ACC112 (cell line): ENCODE results near the gene GPR155.

Experiments
- H2AFZ ChIP-seq: fragments of 200-600 bp; sonication (generic); one replicate; pipeline ENCODE4 v1.6.0; 2017; ENCODE audit warnings: antibody characterized with exemption, low read length; ENCODE audit not compliant: unreplicated experiment
- H3K27ac ChIP-seq: fragments of 200-600 bp; sonication (generic); 2 replicates; pipeline ENCODE4 v1.5.1; 2014; ENCODE audit warnings: low read depth, mild to moderate bottlenecking, antibody characterized with exemption, low read length, moderate library complexity
- H3K27me3 ChIP-seq: fragments of 200-600 bp; sonication (generic); 2 replicates; pipeline ENCODE4 v1.6.1; 2014; ENCODE audit warnings: mild to moderate bottlenecking, antibody characterized with exemption, low read length, moderate library complexity, mixed read lengths; ENCODE audit not compliant: insufficient read depth
- H3K36me3 ChIP-seq: fragments of 200-600 bp; sonication (generic); 2 replicates; pipeline ENCODE4 v1.6.1; 2016; ENCODE audit warnings: mild to moderate bottlenecking, antibody characterized with exemption, low read length, moderate library complexity, mixed read lengths; ENCODE audit not compliant: insufficient read depth
- H3K4me1 ChIP-seq: fragments of 200-600 bp; sonication (generic); one replicate; pipeline ENCODE4 v1.6.1; 2016; ENCODE audit warnings: low read length, mixed read lengths; ENCODE audit not compliant: insufficient read depth, unreplicated experiment, control insufficient read depth
- H3K4me3 ChIP-seq: fragments of 200-600 bp; sonication (generic); 2 replicates; pipeline ENCODE4 v1.5.1; 2014; ENCODE audit warnings: mild to moderate bottlenecking, low read depth, low read length
- H3K79me2 ChIP-seq: fragments of 200-600 bp; sonication (generic); one replicate; pipeline ENCODE4 v1.6.0; 2016; ENCODE audit warnings: low read length; ENCODE audit not compliant: control insufficient read depth, unreplicated experiment, insufficient read depth

GPR155 gene, protein sequence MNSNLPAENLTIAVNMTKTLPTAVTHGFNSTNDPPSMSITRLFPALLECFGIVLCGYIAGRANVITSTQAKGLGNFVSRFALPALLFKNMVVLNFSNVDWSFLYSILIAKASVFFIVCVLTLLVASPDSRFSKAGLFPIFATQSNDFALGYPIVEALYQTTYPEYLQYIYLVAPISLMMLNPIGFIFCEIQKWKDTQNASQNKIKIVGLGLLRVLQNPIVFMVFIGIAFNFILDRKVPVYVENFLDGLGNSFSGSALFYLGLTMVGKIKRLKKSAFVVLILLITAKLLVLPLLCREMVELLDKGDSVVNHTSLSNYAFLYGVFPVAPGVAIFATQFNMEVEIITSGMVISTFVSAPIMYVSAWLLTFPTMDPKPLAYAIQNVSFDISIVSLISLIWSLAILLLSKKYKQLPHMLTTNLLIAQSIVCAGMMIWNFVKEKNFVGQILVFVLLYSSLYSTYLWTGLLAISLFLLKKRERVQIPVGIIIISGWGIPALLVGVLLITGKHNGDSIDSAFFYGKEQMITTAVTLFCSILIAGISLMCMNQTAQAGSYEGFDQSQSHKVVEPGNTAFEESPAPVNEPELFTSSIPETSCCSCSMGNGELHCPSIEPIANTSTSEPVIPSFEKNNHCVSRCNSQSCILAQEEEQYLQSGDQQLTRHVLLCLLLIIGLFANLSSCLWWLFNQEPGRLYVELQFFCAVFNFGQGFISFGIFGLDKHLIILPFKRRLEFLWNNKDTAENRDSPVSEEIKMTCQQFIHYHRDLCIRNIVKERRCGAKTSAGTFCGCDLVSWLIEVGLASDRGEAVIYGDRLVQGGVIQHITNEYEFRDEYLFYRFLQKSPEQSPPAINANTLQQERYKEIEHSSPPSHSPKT

DNA sequence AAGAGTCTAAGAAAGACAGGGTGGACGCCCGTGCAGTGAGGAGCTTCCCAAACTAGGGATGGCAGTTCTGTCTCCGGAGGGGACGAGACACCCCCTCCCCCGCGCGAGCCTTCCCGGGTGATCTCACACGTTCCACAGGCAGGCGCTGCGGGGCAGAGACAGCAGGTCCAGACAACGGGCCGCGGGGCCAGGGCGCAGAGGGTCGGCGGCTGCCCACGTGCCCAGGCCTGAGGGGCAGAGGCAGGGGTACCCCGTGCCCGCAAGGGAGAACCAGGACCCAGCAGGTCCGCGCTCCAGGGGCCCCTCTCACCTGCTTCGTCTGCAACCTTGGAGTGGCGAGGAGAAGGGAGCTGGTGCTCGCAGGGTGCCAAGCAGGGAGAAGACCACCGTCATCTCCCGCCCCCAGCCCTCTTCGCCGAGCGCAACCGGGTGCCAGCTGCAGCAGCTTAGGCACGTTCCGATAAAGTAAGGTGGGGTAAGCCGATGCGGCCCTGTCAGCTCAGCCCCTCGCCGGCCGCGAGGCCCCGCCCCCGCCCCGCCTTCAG lies at the start of gene GPR155:
Gene GPR155 (minus strand): TSS at position 467 of the 545 bp plus-strand sequence. CDS start 5,073 bp downstream, outside the sequence.
- Histone ChIP-seq H3K27me3 (no peaks in the 10 kb centered on the region), H2AFZ (peak within 1 kb of the TSS; percentile 99), H3K4me3 (peak within 1 kb of the TSS; percentile 89), H3K79me2 (no peaks in the 10 kb centered on the region), H3K4me1 (no peaks in the 10 kb centered on the region), H3K27ac (peak within 1 kb of the TSS; percentile 64; the same call in 1 of the 2 replicates), H3K36me3 (no peaks in the 10 kb centered on the region)

DNA sequence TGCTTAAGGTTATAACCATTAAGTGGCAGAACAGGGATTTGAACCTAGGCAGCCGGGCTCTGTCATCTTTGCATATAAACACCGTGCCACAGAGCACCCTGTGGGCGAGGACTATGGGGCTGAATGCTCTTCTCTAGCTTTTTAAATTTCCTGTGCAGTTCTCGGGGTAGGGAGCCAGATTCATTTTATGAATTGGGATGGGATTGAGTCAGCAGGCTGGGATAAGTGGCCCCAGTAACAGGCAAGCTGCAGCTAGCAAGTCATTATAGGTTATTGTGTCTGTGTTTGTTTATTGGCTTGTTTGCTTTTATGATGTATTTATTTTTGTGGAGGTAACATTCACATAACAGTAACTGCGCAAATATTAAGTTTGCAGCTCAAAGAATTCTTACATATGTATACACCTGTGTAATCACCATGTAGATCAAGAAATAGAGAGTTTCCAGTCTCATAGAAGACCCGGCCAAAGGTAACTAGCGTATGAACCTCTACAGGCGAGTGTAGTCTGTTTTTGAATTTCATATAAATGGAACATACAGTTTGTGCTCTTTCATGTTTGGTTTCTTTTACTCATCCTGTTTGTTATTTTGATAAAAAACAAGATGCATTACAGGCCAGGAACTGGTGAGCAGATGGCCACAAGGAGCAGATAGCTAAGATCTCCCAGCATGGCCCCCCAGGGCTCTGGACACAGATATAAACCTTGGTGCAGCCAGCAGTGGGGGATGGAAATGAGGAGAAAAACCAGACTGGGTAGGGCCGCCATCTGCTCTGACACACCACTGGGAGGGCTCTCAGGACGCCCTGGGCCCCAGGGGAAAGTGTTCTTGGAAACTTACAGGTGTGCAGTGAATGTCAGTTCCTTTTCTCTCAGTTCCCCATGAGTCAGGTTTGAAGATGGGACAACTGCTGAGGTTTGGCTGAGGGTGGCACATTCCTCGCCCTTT lies 49.2 kb upstream of the GPR155 start:
- no peak overlapping the region for H3K4me3 ChIP-seq
- H3K36me3 ChIP-seq, result no peaks in the 10 kb centered on the region
- H3K79me2 ChIP-seq, result no peaks in the 10 kb centered on the region
- H3K27me3 ChIP-seq, result no peaks in the 10 kb centered on the region
- H3K4me1 ChIP-seq, result peaks cover 10% of the 10 kb centered on the region
- no peak overlapping the region for H3K27ac ChIP-seq
- no peak overlapping the region for H2AFZ ChIP-seq

DNA sequence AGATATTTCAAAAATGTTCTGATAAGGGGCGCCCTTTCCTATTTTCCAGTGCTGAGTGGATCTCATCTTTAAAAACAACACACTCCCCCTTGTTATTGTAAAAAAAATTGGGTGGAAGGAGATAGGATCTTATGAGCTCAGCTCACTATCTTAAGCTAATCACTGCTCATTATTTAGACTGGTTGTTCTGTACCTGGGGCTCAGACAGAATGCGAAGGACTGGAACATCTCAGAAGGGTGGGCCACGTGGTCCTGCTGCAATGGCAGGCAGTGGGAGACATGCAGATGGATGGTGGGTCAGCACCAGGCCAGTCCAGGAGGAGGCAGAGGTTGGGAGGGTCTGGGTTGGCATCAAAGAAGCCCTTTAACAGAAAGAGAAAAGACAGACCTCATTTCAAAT lies 48.3 kb upstream of the GPR155 start:
- Histone ChIP-seq H2AFZ (no peak overlapping the region), H3K4me3 (no peak overlapping the region), H3K36me3 (no peaks in the 10 kb centered on the region), H3K27ac (no peak overlapping the region), H3K27me3 (no peaks in the 10 kb centered on the region), H3K4me1 (peaks cover 10% of the 10 kb centered on the region), H3K79me2 (no peaks in the 10 kb centered on the region)

DNA sequence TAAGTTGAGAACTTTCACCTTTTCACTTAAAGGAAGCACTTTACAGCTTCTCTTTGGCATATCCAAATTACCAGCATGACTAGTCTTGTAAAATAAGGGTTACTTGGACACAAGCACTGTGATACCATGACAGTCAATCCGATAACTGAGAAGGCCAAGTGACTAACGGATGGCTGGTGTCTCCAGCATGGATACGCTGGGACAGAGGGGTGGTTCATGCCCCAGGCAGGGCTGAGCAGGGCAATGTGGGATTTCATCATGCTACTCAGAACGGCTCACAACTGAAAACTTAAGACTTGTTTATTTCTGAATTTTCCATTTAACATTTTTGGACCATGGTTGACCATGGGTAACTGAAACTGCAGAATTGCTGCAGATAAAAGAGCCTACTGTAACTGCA lies 43.1 kb upstream of the GPR155 start:
- no peak overlapping the region for H3K4me3 ChIP-seq
- H3K79me2 ChIP-seq, result no peaks in the 10 kb centered on the region
- H3K36me3 ChIP-seq, result no peaks in the 10 kb centered on the region
- no peak overlapping the region for H3K27ac ChIP-seq
- no peak overlapping the region for H2AFZ ChIP-seq
- H3K4me1 ChIP-seq, result peaks cover 10% of the 10 kb centered on the region
- peaks cover 7% of the 10 kb centered on the region for H3K27me3 ChIP-seq

DNA sequence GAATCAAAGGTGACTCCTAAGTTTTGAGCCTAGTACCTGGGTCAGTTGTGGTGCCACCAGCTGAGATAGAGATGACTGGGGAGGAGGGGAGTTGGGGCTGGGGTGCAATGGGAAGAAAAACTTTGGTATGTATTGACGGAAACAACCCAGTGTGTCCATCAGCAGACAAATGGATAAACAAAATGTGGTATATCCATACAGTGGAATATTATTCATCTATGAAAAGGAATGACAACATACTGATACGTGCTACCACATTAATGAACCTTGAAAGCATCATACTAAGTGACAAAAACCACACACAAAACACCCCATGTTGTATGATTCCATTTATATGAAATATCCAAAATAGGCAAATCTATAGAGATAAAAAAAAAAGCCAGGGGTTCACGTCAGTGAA lies 41.1 kb upstream of the GPR155 start:
- Histone ChIP-seq H3K36me3 (no peaks in the 10 kb centered on the region), H3K27me3 (peaks cover 7% of the 10 kb centered on the region), H3K27ac (no peak overlapping the region), H2AFZ (no peak overlapping the region), H3K4me3 (no peak overlapping the region), H3K79me2 (no peaks in the 10 kb centered on the region), H3K4me1 (peaks cover 10% of the 10 kb centered on the region)

DNA sequence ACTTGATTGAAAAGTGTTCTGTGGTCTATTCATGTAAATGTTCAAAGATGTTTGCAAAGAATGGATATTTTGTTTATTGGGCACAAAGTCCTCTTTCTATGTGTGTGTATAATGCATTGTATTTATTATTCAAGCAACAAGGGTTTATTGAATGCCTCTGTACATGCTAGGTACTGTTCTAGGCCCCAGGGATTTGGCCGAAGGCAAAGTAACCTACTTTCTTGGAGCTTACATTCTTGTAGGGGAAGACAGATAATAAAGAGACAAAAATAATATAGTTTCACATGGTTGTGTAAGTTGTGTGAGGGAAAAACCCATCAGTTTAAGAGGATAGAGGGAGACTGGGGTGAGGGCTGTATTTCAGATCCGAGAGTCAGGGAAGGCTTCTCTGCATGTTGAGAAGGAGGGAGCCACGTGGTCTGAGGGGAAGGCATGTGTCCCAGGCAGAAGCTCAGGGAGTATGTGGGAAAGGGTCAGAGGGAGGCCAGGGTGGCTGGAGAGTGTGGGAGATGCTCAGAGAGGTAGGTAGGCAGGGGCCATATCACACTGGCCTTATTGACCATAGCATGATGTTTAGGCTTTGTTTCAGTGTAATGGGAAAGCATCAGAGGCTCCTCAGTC lies 40.4 kb upstream of the GPR155 start:
- Histone ChIP-seq H2AFZ (no peak overlapping the region), H3K36me3 (no peaks in the 10 kb centered on the region), H3K79me2 (no peaks in the 10 kb centered on the region), H3K4me3 (no peak overlapping the region), H3K4me1 (peaks cover 9% of the 10 kb centered on the region), H3K27ac (no peak overlapping the region), H3K27me3 (peaks cover 7% of the 10 kb centered on the region)

DNA sequence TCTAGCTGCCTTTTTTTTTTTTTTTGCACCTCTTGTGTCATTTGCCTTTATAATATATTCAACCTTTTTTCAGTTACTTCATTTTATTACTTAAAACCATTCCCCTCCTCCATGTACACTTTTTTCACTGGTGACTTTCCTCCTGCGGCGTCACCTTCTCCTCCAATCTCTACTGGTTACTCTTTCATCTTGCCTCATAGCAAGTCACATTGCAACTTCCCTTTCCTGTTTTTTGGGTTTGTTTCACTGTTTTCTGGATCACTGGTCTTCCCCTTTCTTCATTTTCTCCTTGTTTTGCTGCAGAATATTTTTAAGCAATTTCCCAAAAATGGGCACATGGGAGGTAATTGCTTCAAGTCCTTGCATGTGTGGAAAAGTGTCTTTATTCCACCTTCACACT lies 37.7 kb upstream of the GPR155 start:
- no peak overlapping the region for H3K27ac ChIP-seq
- H2AFZ ChIP-seq, result no peak overlapping the region
- H3K36me3 ChIP-seq, result no peaks in the 10 kb centered on the region
- no peaks in the 10 kb centered on the region for H3K4me1 ChIP-seq
- peaks cover 29% of the 10 kb centered on the region for H3K27me3 ChIP-seq
- no peak overlapping the region for H3K4me3 ChIP-seq
- no peaks in the 10 kb centered on the region for H3K79me2 ChIP-seq

DNA sequence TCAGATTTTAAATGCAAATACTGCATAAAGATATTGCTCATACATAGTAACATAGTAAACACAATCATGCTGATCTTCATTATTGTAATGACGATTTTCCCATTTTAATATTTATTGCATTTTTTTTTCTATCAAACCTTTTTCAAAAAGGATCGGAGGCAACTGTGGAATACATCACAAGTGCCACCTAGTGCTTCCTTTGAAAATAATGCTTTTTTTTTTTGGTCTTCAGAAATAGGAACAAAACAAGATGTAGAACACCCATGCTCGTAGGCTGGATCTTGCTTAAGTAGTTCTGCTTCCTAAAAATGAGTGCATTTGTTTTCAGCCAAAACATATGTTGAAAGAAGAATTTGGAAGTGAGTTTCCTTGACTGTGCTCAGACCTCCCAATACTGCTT lies 35.7 kb upstream of the GPR155 start:
- Histone ChIP-seq H3K27ac (no peak overlapping the region), H3K4me1 (no peaks in the 10 kb centered on the region), H2AFZ (no peak overlapping the region), H3K27me3 (peaks cover 29% of the 10 kb centered on the region), H3K36me3 (no peaks in the 10 kb centered on the region), H3K4me3 (no peak overlapping the region), H3K79me2 (no peaks in the 10 kb centered on the region)

DNA sequence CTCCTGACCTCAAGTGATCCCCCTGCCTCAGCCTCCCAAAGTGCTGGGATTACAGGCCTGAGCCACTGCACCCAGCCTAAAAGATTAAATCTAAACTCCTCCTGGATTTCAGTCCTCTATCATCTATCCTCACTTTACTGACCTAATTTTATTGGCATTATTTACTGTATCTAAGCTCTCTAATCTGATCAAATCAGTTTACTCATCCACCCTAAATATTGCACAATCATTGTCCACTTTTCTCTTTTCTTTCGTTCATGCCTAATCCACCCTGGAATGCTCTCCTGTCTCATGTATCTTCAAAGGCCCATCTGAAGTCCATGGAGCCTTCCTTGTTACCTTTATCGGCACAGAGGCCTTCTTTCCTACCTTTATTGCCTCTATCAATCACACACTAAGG lies 31.6 kb upstream of the GPR155 start:
- Histone ChIP-seq H3K79me2 (no peaks in the 10 kb centered on the region), H3K4me1 (no peaks in the 10 kb centered on the region), H2AFZ (no peak overlapping the region), H3K27ac (no peak overlapping the region), H3K27me3 (peaks cover 22% of the 10 kb centered on the region), H3K4me3 (no peak overlapping the region), H3K36me3 (no peaks in the 10 kb centered on the region)
